Thoracic aorta (tissue), 2 donors: ENCODE data around the gene FBXO21. TPM values are rescaled to one million over a fixed set of nuclear protein-coding genes. Genes with fewer than 3 reads are reported as not detected.
A peak's percentile ranks its signal among the peaks of the same experiment; 100 is the strongest.

Source experiments
- ATAC-seq: fragments of 150-250 bp; one replicate; pipeline ENCODE4 v1.8.0; 2017; ENCODE audit warnings: low read depth; ENCODE audit not compliant: insufficient number of reproducible peaks, low FRiP score
- DNase-seq: peaks from one replicate; pipeline ENCODE4 v3.0.0-alpha.2; 2020; ENCODE audit warnings: low spot score
- H3K27ac ChIP-seq, 2 donors: fragments of 200-600 bp; sonication (generic); 1 replicate in 1 of 2; 2 replicates in 1 of 2; pipeline ENCODE4 v1.5.1; 2016; ENCODE audit warnings: mild to moderate bottlenecking in 2 of 2, moderate library complexity in 2 of 2
- H3K27me3 ChIP-seq: fragments of 200-600 bp; sonication (generic); replicated peaks from 2 replicates; pipeline ENCODE4 v1.6.0; 2016; ENCODE audit warnings: mild to moderate bottlenecking; ENCODE audit not compliant: insufficient read depth
- H3K36me3 ChIP-seq: fragments of 200-600 bp; sonication (generic); one replicate; pipeline ENCODE4 v1.5.1; 2016
- H3K4me1 ChIP-seq, 2 donors: fragments of 200-600 bp; sonication (generic); 1 replicate in 1 of 2; 2 replicates in 1 of 2; pipeline versions ENCODE4 v1.5.1 to v1.6.0; 2016; ENCODE audit warnings: low read depth in 2 of 2, mild to moderate bottlenecking in 1 of 2; ENCODE audit not compliant: control insufficient read depth in 1 of 2
- H3K4me3 ChIP-seq: fragments of 200-600 bp; sonication (generic); 2 replicates; pipeline ENCODE4 v1.5.1; 2016; ENCODE audit warnings: mild to moderate bottlenecking
- H3K9me3 ChIP-seq: fragments of 200-600 bp; sonication (generic); 2 replicates; pipeline ENCODE4 v1.5.1; 2016
- total RNA-seq, 2 donors: library from RNA; depleted of rRNA; stranded (reverse); fragments of >200 nt; gene quantifications; one replicate each; pipeline versions ENCODE4 v1.1.0 to v1.2.3, GENCODE V29; 2016
- TF ChIP-seq, protein P1 (sequence below): fragments of 200-600 bp; sonication (generic); IDR thresholded peaks from one replicate; pipeline ENCODE4 v1.5.1; 2019; ENCODE audit warnings: antibody characterized with exemption

FBXO21 gene
- total RNA-seq, 2 donors from 2014 or later: 48.9 to 97.5 TPM

DNA sequence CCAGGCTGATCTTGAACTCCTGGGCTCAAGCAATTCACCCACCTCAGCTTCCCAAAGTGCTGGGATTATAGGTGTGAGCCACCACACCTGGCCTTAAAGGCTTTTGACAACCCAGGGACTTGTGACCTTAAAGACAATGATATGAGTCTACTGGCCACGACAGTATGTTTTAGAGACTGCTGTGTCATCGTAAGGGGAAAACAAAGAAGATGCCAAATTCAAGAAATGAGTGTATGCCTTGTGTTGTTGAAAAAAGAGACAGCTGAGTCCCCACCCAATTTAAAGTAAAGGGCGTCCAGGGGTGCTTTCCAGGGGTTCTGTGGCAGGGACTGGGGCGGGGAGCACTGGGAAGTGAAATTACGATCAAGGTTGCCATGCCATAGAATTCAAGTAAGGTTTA, 26.4 kb upstream of the FBXO21 start:
- TF ChIP-seq, protein P1, sequence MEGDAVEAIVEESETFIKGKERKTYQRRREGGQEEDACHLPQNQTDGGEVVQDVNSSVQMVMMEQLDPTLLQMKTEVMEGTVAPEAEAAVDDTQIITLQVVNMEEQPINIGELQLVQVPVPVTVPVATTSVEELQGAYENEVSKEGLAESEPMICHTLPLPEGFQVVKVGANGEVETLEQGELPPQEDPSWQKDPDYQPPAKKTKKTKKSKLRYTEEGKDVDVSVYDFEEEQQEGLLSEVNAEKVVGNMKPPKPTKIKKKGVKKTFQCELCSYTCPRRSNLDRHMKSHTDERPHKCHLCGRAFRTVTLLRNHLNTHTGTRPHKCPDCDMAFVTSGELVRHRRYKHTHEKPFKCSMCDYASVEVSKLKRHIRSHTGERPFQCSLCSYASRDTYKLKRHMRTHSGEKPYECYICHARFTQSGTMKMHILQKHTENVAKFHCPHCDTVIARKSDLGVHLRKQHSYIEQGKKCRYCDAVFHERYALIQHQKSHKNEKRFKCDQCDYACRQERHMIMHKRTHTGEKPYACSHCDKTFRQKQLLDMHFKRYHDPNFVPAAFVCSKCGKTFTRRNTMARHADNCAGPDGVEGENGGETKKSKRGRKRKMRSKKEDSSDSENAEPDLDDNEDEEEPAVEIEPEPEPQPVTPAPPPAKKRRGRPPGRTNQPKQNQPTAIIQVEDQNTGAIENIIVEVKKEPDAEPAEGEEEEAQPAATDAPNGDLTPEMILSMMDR: no peak
- Histone ChIP-seq H3K4me1 (no peaks in the 10 kb centered on the region), H3K27ac (no peak overlapping the region), H3K9me3 (no peaks in the 10 kb centered on the region), H3K4me3 (no peak overlapping the region), H3K36me3 (no peaks in the 10 kb centered on the region), H3K27me3 (no peaks in the 10 kb centered on the region)
- ATAC-seq: no peak
- no peak for DNase-seq

DNA sequence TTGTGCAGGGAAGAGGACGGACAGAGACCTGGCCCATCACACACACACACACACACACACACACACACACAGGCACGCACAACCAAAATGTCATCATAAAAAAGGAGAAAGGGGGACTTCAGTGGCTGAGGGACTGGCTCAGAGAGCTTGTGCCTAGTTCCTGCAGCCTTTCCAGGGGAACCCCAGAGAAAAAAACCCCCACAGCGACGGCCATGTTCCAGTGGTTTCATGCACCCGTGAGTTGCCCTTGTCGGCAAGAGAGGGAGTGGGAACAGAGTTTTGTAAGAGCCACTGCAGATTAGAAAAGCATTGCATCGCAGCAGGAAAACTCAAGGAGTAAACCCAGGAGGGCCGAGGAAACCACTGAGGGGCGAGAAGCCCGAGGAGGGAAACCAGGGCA, 24.5 kb upstream of the FBXO21 start:
- Histone ChIP-seq H3K36me3 (no peaks in the 10 kb centered on the region), H3K27me3 (no peaks in the 10 kb centered on the region), H3K4me3 (no peak overlapping the region), H3K4me1 (no peaks in the 10 kb centered on the region), H3K9me3 (no peaks in the 10 kb centered on the region), H3K27ac (no peak overlapping the region)
- ATAC-seq (no peak), DNase-seq (no peak)
- TF ChIP-seq, protein P1: no peak

DNA sequence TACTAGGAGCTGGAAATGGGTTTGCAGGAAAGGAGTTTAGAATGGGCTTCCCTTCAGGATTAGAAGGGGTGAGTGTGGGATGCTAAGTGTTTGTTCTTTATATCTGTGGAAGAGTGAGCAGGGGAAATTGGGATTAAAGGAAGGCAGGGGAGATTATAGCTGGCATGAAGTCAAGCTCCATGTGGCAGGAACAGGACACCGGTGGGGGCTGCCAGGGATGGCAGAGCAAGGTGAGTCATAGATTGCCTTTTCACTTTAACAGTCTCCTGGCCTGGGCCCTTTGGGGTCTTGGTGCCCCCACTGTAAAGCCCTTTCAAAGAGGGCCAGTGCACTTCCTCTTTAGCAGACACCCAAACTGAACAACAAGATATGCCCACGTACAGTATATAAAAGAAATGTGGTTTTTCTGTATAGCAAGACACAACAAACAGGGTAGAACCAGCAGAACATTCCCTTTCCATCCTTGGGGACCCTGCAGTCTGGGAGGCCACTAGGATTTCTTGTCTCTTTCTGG, 23.1 kb upstream of the FBXO21 start:
- H3K36me3 ChIP-seq: no peaks in the 10 kb centered on the region
- no peak overlapping the region for H3K4me3 ChIP-seq
- no peaks in the 10 kb centered on the region for H3K4me1 ChIP-seq
- no peaks in the 10 kb centered on the region for H3K9me3 ChIP-seq
- ATAC-seq: no peak
- no peaks in the 10 kb centered on the region for H3K27me3 ChIP-seq
- TF ChIP-seq, protein P1: no peak
- H3K27ac ChIP-seq: no peak overlapping the region
- no peak for DNase-seq

DNA sequence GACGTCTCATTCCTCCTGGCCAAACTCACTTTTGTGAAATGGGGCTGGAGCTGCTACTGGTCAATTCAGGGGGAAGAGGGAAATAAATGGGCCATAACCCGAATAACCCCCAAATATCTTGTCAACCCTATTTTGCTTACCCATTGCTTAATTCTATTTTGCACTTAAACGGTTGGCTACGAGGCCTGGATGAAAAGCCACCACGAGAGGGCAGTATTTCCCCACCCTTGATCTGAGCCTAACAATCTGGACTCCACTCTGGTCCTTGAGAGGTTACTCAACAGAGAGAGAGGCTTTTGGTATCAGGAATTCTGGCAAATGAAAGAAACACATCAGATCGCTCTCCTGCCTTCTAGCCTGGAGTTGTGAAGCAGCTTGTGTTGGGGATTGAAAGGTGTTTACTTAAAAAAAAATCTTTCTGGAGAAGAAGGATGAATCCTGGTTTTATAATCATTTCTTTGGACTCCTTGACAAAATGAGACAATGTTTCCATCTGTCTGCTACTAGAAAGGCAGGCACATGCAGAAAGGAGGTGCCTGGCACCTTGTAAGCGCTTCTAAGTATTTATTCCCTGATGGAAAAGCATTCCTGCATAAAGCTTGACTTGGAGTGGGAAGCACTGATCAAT, 22.4 kb upstream of the FBXO21 start:
- Histone ChIP-seq H3K9me3 (no peaks in the 10 kb centered on the region), H3K27ac (no peak overlapping the region), H3K4me3 (no peak overlapping the region), H3K27me3 (no peaks in the 10 kb centered on the region), H3K4me1 (no peaks in the 10 kb centered on the region), H3K36me3 (no peaks in the 10 kb centered on the region)
- DNase-seq (peak; percentile 14), ATAC-seq (peak; percentile 87)
- TF ChIP-seq, protein P1: peak; percentile 76

DNA sequence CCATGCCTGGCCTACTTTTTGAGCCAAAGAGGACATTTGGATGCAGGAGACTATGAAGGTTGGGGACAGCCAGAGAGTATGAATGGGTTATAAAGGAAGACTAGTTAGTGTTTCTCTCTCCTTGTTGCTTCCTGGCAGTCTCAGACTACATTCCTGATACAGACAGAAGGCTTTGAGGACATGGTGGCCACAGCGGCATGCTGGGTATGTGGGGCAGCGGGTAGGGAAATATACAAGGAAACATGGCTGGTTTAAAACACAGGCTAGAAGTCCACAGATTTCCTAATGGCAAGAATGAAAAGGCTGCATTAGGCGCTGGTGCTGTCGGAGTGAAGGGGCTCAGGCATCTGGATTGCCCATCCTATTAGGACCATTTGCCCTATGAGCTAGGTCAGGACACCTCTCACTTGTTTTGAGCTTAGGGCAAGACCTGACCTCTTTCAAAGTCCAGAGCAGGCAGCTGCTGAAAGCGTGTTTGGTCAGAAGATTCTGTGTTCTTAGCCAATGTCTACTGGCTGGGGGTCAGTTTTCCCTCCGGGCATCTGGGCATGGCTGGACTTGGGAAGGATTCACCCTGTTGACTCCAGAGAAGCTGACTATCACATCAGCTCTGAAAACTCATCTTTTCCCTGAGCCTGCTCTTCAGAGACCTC, 20.1 kb upstream of the FBXO21 start:
- Histone ChIP-seq H3K27ac (no peak overlapping the region), H3K36me3 (no peaks in the 10 kb centered on the region), H3K27me3 (no peaks in the 10 kb centered on the region), H3K4me3 (no peak overlapping the region), H3K4me1 (no peaks in the 10 kb centered on the region), H3K9me3 (no peaks in the 10 kb centered on the region)
- TF ChIP-seq, protein P1: no peak
- DNase-seq (no peak), ATAC-seq (no peak)
